NCI-H1694 (cell line): ENCODE results near the gene USP40.

ENCODE experiments used
- DNase-seq: peaks from one replicate; lab custom pipeline; 2025; lab: John Stamatoyannopoulos, UW

Gene USP40

GRCh38 chr2:233476063-233476410, 90.5 kb downstream of the USP40 start:
- no peak for DNase-seq

GRCh38 chr2:233474308-233475160, 92.0 kb downstream of the USP40 start:
- no peak for DNase-seq

GRCh38 chr2:233473878-233474277, 92.7 kb downstream of the USP40 start:
- no peak for DNase-seq

GRCh38 chr2:233473386-233473791, 93.2 kb downstream of the USP40 start:
- no peak for DNase-seq

- no peak for DNase-seq
Measured at GRCh38 chr2:233471291-233472035, 95.1 kb downstream of the USP40 start.

GRCh38 chr2:233470839-233471238, 95.7 kb downstream of the USP40 start:
- no peak for DNase-seq

GRCh38 chr2:233470011-233470687, 96.4 kb downstream of the USP40 start:
- DNase-seq = no peak

GRCh38 chr2:233469261-233470010, 97.1 kb downstream of the USP40 start:
- DNase-seq = no peak

GRCh38 chr2:233468741-233469110, 97.9 kb downstream of the USP40 start:
- no peak for DNase-seq

GRCh38 chr2:233468047-233468740, 98.4 kb downstream of the USP40 start:
- no peak for DNase-seq

GRCh38 chr2:233466991-233467603, 99.5 kb downstream of the USP40 start:
- DNase-seq = no peak

- no peak for DNase-seq
Measured at GRCh38 chr2:233464531-233465240, 101.9 kb downstream of the USP40 start.

GRCh38 chr2:233464056-233464455, 102.5 kb downstream of the USP40 start:
- no peak for DNase-seq

GRCh38 chr2:233463586-233463985, 103.0 kb downstream of the USP40 start:
- no peak for DNase-seq

- no peak for DNase-seq
Measured at GRCh38 chr2:233462826-233463470, 103.6 kb downstream of the USP40 start.

GRCh38 chr2:233462202-233462785, 104.3 kb downstream of the USP40 start:
- DNase-seq = no peak

GRCh38 chr2:233461481-233461891, 105.1 kb downstream of the USP40 start:
- no peak for DNase-seq

GRCh38 chr2:233460726-233461441, 105.7 kb downstream of the USP40 start:
- peak; percentile 24 for DNase-seq

- DNase-seq = no peak
Measured at GRCh38 chr2:233459426-233459825, 107.2 kb downstream of the USP40 start.
